Measurements from ENCODE around the gene PJA2.

- TF ChIP-seq CTCF (IDR thresholded peaks at IDR 0.05) = no peak
- TF ChIP-seq POLR2A (IDR thresholded peaks at IDR 0.05) = no peak
These were observed 111.0 kb downstream of the PJA2 start for GRCh38 chr5:109298794-109299193.

Data from suprapubic skin (tissue), 3 donors.